ENCODE measurements around the gene ASCL4.

ASCL4 gene

DNA sequence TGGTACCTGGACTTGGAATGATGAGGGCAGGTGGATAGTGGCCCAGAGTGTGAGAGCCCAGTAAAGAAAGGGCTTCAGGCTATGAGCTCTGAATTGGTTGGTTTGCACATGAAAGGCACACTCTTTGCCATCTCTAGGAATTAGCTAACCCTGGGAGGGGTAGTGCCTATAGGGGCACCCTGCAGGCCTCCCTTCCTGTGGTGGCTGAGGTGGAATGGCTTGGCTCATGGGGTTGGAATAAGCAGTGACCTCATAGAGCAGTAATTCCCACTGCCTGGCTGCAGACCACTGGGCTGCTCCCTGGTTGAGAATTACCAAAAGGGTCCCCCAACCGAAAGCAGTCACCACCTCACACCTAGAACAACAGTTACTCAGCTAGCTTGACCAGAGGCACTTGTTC, 42.7 kb downstream of the ASCL4 start:
- H3K27ac ChIP-seq, result no peak overlapping the region
- TF ChIP-seq CTCF (conservative IDR thresholded peaks at IDR 0.05) (no peak), ZFX (IDR thresholded peaks at IDR 0.05) (no peak)

DNA sequence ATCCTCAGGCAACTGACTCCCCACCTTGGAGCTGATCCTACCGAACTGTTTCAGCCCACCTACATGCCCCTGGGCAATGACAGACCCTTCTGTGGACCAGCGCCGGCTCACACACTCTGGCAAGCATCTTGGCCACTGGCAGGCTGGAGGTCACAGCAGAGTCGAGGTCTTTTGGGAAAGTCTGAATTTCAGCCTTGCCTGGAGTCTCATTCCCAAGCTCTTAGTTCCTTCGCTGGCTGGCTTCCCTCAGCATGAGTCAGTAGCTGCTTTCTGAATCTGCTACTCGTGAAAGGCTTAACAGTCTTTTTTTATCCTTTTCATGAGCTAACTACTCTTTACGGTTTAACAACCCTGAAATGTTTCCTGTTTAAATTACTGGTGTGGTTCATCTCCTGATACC, 44.5 kb downstream of the ASCL4 start:
- TF ChIP-seq ZFX (IDR thresholded peaks at IDR 0.05) (no peak), CTCF (conservative IDR thresholded peaks at IDR 0.05) (no peak)
- no peak overlapping the region for H3K27ac ChIP-seq

GRCh38 chr12:107822356-107822755, 47.9 kb downstream of the ASCL4 start:
- no peak for TF ChIP-seq ZFX (IDR thresholded peaks at IDR 0.05)
- TF ChIP-seq CTCF (conservative IDR thresholded peaks at IDR 0.05), result no peak
- H3K27ac ChIP-seq, result no peak overlapping the region

Data from C4-2B (cell line).